Prostate gland (tissue), 2 donors: ENCODE measurements around the gene PCDHA7. TPM values are rescaled to one million over a fixed set of nuclear protein-coding genes. Genes with fewer than 3 reads are reported as not detected.
"Not testable (repeated sequence)": the region's sequence is repeated elsewhere in the genome, so short reads cannot be mapped to it uniquely, and the experiment has no call there.

Source experiments
- DNase-seq: peaks from one replicate; pipeline ENCODE4 v3.0.0-alpha.2; 2019; ENCODE audit warnings: low spot score
- H3K27ac ChIP-seq, 2 donors: fragments of 200-600 bp; sonication (generic); 2 replicates each; pipeline ENCODE4 v1.5.1; 2017 to 2019
- H3K27me3 ChIP-seq: fragments of 200-600 bp; sonication (generic); replicated peaks from 2 replicates; pipeline ENCODE4 v1.5.1; 2019; ENCODE audit not compliant: insufficient read depth
- H3K36me3 ChIP-seq, 2 donors: fragments of 200-600 bp; sonication (generic); 1 replicate in 1 of 2; 2 replicates in 1 of 2; pipeline versions ENCODE4 v1.5.1 to v1.8.1; 2017 to 2019
- H3K4me1 ChIP-seq: fragments of 200-600 bp; sonication (generic); replicated peaks from 2 replicates; pipeline ENCODE4 v1.5.1; 2019
- H3K4me3 ChIP-seq, 2 donors: fragments of 200-600 bp; sonication (generic); 2 replicates each; pipeline ENCODE4 v1.5.1; 2017 to 2019
- H3K9me3 ChIP-seq: fragments of 200-600 bp; sonication (generic); 2 replicates; pipeline ENCODE4 v1.5.1; 2017
- POLR2A ChIP-seq: fragments of 450-650 bp; IDR thresholded peaks from one replicate; pipeline ENCODE4 v1.6.1; 2016; ENCODE audit warnings: antibody characterized with exemption, mild to moderate bottlenecking
- POLR2AphosphoS5 ChIP-seq: sonication (generic); formaldehyde crosslinking; IDR thresholded peaks from one replicate; pipeline ENCODE4 v1.6.1; 2017; ENCODE audit warnings: antibody characterized with exemption
- WGBS: methylation state at CpG from one replicate; pipeline ENCODE4 v1.1.5; 2018; 5-methylcytosine and 5-hydroxymethylcytosine counted together
- intact Hi-C: fragments of 100-400 bp; cut with DNase I; formaldehyde crosslinking; loops from one replicate; pipeline ENCODE4 v1.14.2; 2022
- total RNA-seq, 2 donors: library from RNA; depleted of rRNA; stranded (reverse); fragments of >200 nt; gene quantifications; one replicate each; pipeline ENCODE4 v1.1.0, GENCODE V29; 2016
- TF ChIP-seq, protein P1 (sequence below), 4 experiments: fragments of 200-600 bp in 2 of 4; fragments of 450-650 bp in 2 of 4; sonication (generic) in 2 of 4; IDR thresholded peaks; 1 replicate in 3 of 4; 2 replicates in 1 of 4; pipeline ENCODE4 v1.5.1; 2016 to 2019; ENCODE audit warnings: antibody characterized with exemption in 4 of 4, mild to moderate bottlenecking in 2 of 4, moderate library complexity in 2 of 4

Gene PCDHA7
- total RNA-seq, 2 donors from 2014 or later, result 0.23 to 0.46 TPM

DNA sequence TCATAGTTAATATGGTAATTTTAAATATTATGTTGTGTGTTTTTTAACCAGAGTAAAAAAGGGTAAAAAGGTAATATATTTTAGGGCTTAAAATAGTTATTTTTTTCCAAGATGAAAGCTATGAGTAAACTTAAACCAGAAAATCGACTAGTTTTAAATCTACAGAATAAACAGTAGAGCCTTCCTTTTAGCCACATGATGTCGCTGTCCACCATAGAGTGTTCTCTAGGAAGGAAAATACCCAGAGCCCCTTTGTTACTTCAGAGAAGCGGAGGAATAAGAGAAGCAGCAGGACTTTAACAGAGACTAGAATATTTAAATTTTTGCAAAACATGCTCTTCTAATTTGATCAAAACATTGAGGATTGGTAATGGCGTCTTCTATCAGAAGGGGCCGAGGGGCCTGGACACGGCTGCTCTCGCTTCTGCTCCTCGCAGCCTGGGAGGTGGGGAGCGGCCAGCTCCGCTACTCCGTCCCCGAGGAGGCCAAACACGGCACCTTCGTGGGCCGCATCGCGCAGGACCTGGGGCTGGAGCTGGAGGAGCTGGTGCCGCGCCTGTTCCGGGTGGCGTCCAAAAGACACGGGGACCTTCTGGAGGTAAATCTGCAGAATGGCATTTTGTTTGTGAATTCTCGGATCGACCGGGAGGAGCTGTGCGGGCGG, 39.3 kb upstream of the PCDHA7 start, which contains the start of gene PCDHA2:
Gene PCDHA2 (plus strand): TSS at position 258 of the 664 bp plus-strand sequence.
- Histone ChIP-seq H3K27ac (no peak within 1 kb of the TSS), H3K27me3 (no peaks in the 10 kb centered on the region), H3K9me3 (no peaks in the 10 kb centered on the region), H3K4me3 (no peak within 1 kb of the TSS), H3K4me1 (no peaks in the 10 kb centered on the region), H3K36me3 (no peaks in the 10 kb centered on the region)
- 29% methylated on average over 27 of the region's 27 CpGs for WGBS
- DNase-seq, result no peak
- TF ChIP-seq POLR2A (no peak), POLR2AphosphoS5 (no peak)
- TF ChIP-seq, protein P1, sequence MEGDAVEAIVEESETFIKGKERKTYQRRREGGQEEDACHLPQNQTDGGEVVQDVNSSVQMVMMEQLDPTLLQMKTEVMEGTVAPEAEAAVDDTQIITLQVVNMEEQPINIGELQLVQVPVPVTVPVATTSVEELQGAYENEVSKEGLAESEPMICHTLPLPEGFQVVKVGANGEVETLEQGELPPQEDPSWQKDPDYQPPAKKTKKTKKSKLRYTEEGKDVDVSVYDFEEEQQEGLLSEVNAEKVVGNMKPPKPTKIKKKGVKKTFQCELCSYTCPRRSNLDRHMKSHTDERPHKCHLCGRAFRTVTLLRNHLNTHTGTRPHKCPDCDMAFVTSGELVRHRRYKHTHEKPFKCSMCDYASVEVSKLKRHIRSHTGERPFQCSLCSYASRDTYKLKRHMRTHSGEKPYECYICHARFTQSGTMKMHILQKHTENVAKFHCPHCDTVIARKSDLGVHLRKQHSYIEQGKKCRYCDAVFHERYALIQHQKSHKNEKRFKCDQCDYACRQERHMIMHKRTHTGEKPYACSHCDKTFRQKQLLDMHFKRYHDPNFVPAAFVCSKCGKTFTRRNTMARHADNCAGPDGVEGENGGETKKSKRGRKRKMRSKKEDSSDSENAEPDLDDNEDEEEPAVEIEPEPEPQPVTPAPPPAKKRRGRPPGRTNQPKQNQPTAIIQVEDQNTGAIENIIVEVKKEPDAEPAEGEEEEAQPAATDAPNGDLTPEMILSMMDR (IDR thresholded peaks at IDR 0.05), result no peak
- intact Hi-C loops, result no loop called here

DNA sequence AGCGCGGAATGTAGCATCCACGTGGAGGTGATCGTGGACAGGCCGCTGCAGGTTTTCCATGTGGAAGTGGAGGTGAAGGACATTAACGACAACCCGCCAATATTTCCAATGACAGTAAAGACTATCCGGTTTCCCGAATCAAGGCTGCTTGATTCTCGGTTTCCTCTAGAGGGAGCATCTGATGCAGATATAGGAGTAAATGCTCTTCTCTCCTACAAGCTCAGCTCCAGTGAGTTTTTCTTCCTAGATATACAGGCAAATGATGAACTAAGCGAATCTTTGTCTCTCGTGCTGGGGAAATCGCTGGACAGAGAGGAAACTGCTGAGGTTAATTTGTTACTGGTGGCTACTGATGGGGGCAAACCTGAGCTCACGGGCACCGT, 38.8 kb upstream of the PCDHA7 start:
- Histone ChIP-seq H3K4me1 (no peaks in the 10 kb centered on the region), H3K9me3 (no peaks in the 10 kb centered on the region), H3K4me3 (no peak overlapping the region), H3K27ac (no peak overlapping the region), H3K27me3 (no peaks in the 10 kb centered on the region), H3K36me3 (no peaks in the 10 kb centered on the region)
- no peak for DNase-seq
- intact Hi-C loops, result no loop called here
- TF ChIP-seq POLR2AphosphoS5 (no peak), POLR2A (no peak)
- TF ChIP-seq, protein P1 (IDR thresholded peaks at IDR 0.05), result no peak
- WGBS, result 19% methylated on average over 15 of the region's 15 CpGs

DNA sequence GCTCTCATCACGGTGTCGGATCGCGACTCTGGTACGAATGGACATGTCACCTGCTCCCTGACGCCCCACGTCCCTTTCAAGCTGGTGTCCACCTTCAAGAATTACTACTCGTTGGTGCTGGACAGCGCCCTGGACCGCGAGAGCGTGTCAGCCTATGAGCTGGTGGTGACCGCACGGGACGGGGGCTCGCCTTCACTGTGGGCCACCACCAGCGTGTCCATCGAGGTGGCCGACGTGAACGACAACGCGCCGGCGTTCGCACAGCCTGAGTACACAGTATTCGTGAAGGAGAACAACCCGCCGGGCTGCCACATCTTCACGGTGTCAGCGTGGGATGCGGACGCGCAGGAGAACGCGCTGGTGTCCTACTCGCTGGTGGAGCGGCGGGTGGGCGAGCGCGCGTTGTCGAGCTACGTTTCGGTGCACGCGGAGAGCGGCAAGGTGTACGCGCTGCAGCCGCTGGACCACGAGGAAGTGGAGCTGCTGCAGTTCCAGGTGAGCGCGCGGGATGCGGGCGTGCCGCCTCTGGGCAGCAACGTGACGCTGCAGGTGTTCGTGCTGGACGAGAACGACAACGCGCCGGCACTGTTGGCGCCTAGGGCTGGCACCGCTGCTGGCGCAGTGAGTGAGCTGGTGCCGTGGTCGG, 37.9 kb upstream of the PCDHA7 start:
- H3K36me3 ChIP-seq, DNase-seq, H3K4me3 ChIP-seq, intact Hi-C loops, H3K27ac ChIP-seq, H3K27me3 ChIP-seq, H3K9me3 ChIP-seq, H3K4me1 ChIP-seq: not testable (repeated sequence)
- WGBS, result 53% methylated on average over 72 of the region's 72 CpGs

DNA sequence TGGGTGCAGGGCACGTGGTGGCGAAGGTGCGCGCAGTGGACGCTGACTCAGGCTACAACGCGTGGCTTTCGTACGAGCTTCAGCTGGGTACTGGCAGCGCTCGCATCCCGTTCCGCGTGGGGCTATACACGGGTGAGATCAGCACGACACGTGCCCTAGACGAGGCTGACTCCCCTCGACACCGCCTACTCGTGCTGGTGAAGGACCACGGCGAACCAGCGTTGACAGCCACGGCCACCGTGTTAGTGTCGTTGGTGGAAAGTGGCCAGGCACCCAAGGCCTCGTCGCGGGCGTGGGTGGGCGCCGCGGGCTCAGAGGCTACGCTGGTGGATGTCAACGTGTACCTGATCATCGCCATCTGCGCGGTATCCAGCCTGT, 37.4 kb upstream of the PCDHA7 start:
- DNase-seq, result no peak
- WGBS, result 53% methylated on average over 38 of the region's 39 CpGs
- TF ChIP-seq, protein P1 (IDR thresholded peaks at IDR 0.05), result no peak
- TF ChIP-seq POLR2A (no peak), POLR2AphosphoS5 (no peak)
- Histone ChIP-seq H3K27me3 (peaks cover 4% of the 10 kb centered on the region), H3K9me3 (no peaks in the 10 kb centered on the region), H3K36me3 (no peaks in the 10 kb centered on the region), H3K27ac (no peak overlapping the region), H3K4me1 (no peaks in the 10 kb centered on the region), H3K4me3 (no peak overlapping the region)
- intact Hi-C loops, result no loop called here

DNA sequence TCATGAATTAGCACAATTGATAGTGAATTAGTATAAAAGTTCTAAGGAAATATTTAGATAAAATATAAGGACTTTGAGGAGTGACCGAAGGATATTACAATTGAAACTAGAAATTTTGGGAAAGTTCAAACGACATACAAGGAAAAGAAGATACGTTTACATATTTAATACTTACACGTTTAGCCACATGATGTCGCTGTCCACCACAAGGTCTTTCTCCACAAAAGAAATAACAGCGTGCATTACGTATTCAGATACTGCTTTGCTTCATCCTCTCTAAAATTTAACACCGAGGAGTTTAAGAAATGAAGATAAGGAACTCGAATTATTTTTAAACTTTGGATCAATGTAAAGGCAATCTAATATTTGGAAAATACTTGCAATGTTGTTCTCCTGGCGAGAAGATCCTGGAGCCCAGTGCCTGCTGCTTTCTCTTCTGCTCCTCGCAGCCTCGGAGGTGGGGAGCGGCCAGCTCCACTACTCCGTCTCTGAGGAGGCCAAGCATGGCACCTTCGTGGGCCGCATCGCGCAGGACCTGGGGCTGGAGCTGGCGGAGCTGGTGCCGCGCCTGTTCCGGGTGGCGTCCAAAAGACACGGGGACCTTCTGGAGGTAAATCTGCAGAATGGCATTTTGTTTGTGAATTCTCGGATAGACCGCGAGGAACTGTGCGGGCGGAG, 33.1 kb upstream of the PCDHA7 start, which contains the start of gene PCDHA3:
Gene PCDHA3 (plus strand): TSS at position 242 of the 678 bp plus-strand sequence.
- Histone ChIP-seq H3K27ac (no peak within 1 kb of the TSS), H3K4me1 (no peaks in the 10 kb centered on the region), H3K27me3 (peaks cover 5% of the 10 kb centered on the region), H3K9me3 (no peaks in the 10 kb centered on the region), H3K36me3 (no peaks in the 10 kb centered on the region), H3K4me3 (no peak within 1 kb of the TSS)
- WGBS, result 17% methylated on average over 29 of the region's 29 CpGs
- TF ChIP-seq, protein P1 (IDR thresholded peaks at IDR 0.05), result peak in 1 of 4 experiments; percentile 36
- no peak for TF ChIP-seq POLR2AphosphoS5
- DNase-seq, result no peak
- intact Hi-C loops, result no loop called here
